ENCODE results near the gene PDCD5.
"Not testable (repeated sequence)": the region's sequence is repeated elsewhere in the genome, so short reads cannot be mapped to it uniquely, and the experiment has no call there.

Gene PDCD5

GRCh38 chr19:32572700-32573491, 8.1 kb upstream of the PDCD5 start:
- peak in 1 of 42 donors; percentile 9 for DNase-seq
- intact Hi-C loops (cut with DNase I): loop anchor here (5.0 to 10.0 kb wide), 2 partner anchors 231 to 1888 kb away; no protein-coding TSS in a partner anchor

GRCh38 chr19:32573492-32573794, 7.5 kb upstream of the PDCD5 start:
- intact Hi-C loops (cut with DNase I): loop anchor here (5.0 to 10.0 kb wide), 2 partner anchors 231 to 1889 kb away; no protein-coding TSS in a partner anchor
- peak in 2 of 42 donors; percentile 9 to 27 for DNase-seq

- intact Hi-C loops (cut with DNase I): loop anchor here (10.0 kb wide), 1 partner anchor 1892 kb away; no protein-coding TSS in a partner anchor
- DNase-seq: no peak
Measured at GRCh38 chr19:32576790-32577189, 4.2 kb upstream of the PDCD5 start.

GRCh38 chr19:32580353-32580900, 563 bp upstream of the PDCD5 start:
- intact Hi-C loops (cut with DNase I): no loop called here
- no peak for DNase-seq

GRCh38 chr19:32581705-32582179, 752 bp downstream of the PDCD5 start:
- peak in 23 of 42 donors; percentile 9 to 47 (median 29) for DNase-seq
- intact Hi-C loops (cut with DNase I): no loop called here

DNA sequence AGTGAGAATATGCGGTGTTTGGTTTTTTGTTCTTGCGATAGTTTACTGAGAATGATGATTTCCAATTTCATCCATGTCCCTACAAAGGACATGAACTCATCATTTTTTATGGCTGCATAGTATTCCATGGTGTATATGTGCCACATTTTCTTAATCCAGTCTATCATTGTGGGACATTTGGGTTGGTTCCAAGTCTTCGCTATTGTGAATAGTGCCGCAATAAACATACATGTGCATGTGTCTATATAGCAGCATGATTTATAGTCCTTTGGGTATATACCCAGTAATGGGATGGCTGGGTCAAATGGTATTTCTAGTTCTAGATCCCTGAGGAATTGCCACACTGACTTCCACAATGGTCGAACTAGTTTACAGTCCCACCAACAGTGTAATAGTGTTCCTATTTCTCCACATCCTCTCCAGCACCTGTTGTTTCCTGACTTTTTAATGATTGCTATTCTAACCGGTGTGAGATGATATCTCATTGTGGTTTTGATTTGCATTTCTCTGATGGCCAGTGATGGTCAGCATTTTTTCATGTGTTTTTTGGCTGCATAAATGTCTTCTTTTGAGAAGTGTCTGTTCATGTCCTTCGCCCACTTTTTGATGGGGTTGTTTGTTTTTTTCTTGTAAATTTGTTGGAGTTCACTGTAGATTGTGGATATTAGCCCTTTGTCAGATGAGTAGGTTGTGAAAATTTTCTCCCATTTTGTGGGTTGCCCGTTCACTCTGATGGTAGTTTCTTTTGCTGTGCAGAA, 6.9 kb downstream of the PDCD5 start:
- not testable (repeated sequence) for DNase-seq

GRCh38 chr19:32594021-32594420, 13.0 kb downstream of the PDCD5 start:
- intact Hi-C loops (cut with DNase I): no loop called here
- DNase-seq: peak in 1 of 42 donors; percentile 16

More for the DNA sequence above, 6.9 kb downstream of the PDCD5 start:
- intact Hi-C loops (cut with DNase I): not testable (repeated sequence)

DNA sequence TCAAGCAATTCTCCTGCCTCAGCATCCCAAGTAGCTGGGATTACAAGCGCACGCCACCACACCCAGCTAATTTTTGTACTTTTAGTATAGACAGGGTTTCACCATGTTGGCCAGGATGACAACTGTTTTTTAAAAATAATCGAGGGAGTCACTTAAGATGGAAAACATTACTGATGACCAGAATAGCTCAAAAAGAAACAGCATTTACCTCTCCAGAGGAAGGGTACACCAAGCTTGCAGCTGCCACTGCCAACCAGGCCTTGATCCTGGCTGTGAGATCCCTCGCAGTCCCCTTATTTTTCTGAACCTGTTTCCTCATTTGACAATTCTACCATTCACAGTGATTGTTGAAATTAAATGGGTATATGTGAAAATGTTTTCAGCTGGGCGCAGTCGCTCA, 14.5 kb downstream of the PDCD5 start:
- peak in 1 of 42 donors; percentile 26 for DNase-seq
- intact Hi-C loops (cut with DNase I): no loop called here

DNA sequence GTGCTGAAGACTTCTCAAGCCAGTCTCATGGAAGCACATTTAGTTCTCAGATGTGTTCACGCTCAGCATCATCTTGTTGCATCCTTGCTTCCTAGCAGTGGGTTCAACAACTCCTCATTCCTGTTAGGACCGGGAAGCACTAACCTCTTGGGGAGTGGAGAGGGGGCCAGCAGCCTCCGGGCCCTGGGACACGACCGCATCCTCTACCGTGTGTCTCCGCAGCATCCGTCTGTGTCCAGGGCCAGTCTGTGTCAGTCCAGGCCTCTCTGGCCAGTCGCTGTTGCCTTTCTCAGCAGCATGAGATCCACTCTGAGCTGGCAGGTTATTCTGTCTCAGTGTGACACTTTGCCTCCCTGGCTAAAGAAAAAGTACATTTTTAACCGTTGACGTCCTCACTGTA, 17.0 kb downstream of the PDCD5 start:
- peak in 2 of 42 donors; percentile 27 to 32 for DNase-seq
- intact Hi-C loops (cut with DNase I): no loop called here

GRCh38 chr19:32599258-32599657, 18.3 kb downstream of the PDCD5 start:
- intact Hi-C loops (cut with DNase I): no loop called here
- DNase-seq: peak in 1 of 42 donors; percentile 6

DNA sequence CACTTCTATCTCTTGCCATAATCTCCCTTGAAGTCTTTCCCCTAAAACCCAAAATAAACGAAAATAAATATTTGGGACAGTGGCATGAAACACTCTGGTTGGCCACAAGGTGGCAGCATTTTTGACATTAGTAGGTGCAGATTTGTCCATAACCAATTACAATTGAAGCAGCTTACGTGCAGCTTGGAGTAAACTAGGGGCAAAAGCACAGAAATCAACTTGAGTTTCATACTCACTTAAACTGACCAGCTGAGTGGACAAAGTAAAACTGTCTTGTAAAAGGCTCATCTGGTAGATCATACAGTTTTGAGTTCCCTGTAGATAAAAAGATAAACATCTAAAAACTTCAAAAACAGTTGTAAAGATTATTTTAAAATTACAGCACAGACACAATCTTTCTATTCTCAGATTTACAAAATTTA, 18.8 kb downstream of the PDCD5 start:
- peak in 20 of 42 donors; percentile 22 to 72 (median 37) for DNase-seq
- intact Hi-C loops (cut with DNase I): no loop called here

GRCh38 chr19:32603961-32604360, 23.0 kb downstream of the PDCD5 start:
- intact Hi-C loops (cut with DNase I): no loop called here

GRCh38 chr19:32605544-32605943, 24.6 kb downstream of the PDCD5 start:
- no peak for DNase-seq
- intact Hi-C loops (cut with DNase I): no loop called here

More at GRCh38 chr19:32603961-32604360, 23.0 kb downstream of the PDCD5 start:
- DNase-seq: peak in 1 of 42 donors; percentile 12

DNA sequence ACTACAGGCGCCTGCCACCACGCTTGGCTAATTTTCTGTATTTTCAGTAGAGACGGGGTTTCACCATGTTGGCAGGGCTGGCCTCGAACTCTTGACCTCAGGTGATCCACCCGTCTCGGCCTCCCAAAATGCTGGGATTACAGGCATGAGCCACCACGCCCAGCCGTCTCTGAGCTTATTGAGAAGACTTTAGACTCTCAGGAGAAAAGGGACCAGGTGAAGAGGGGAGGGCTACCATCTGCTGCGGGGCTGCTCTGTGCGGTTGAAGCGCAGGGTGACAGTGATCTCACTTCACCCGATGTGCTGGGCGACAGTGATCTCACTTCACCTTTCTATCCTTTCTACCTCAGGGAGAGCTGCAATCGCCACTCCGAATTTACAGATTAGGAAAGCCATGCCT, 25.3 kb downstream of the PDCD5 start:
- intact Hi-C loops (cut with DNase I): no loop called here
- DNase-seq: no peak

DNA sequence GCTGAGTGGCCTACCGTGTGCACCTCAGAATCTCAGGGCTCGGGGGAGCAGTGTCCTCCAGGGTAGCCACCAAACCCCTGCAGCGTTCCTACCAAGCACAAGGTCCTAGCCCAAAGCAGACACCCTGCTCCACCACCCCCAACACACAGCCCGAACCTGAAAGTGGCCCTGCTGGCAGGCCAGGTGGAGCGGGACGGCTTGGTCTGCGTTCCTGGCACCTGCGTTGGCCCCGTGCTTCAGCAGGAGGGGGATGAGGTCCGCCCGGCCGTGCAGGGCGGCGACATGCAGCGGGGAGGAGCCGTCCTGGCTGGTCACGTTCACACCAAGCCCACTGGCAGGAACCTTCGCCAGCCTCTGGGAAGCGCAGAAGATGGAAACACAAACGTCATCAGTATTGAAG, 26.5 kb downstream of the PDCD5 start:
- intact Hi-C loops (cut with DNase I): no loop called here
- no peak for DNase-seq

DNA sequence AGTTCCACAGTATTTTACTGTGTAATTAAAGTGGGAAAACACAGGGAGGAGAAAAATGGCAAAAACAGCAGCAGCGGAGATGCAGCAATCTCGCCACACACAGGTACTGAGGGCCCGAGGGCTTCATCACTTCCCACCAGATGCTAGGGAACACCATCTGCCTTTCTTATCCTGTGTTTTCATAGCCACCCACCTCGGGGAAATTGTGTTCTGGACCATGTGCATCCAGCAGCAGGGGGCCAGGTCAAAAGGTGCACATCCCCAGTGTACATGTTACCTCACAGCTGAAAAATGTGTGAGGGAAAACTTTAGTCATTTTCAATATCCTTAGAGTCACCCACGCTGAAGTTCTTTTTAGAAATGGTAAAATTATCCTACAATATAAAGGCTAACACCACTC, 30.2 kb downstream of the PDCD5 start:
- intact Hi-C loops (cut with DNase I): no loop called here
- DNase-seq: peak in 1 of 42 donors; percentile 31

DNA sequence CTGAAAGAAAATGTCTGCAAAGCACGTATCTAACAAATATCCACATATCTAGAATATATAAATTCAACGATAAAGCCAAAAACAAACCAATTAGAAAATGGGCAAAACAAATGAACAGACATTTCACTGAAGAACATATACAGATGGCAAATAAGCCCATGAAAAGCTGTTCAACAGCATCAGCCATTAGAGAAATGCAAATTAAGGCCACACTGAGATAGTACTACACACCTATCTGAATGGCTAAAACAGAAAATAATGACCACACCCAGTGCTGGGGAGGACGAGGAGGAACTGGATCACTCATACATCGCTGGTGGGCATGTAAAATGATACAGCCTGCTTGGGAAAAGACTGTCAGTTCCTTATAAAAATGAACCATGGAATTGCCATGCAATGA, 32.0 kb downstream of the PDCD5 start:
- no peak for DNase-seq

GRCh38 chr19:32614916-32615315, 33.9 kb downstream of the PDCD5 start:
- intact Hi-C loops (cut with DNase I): no loop called here
- DNase-seq: no peak

More for the DNA sequence above, 32.0 kb downstream of the PDCD5 start:
- intact Hi-C loops (cut with DNase I): no loop called here

DNA sequence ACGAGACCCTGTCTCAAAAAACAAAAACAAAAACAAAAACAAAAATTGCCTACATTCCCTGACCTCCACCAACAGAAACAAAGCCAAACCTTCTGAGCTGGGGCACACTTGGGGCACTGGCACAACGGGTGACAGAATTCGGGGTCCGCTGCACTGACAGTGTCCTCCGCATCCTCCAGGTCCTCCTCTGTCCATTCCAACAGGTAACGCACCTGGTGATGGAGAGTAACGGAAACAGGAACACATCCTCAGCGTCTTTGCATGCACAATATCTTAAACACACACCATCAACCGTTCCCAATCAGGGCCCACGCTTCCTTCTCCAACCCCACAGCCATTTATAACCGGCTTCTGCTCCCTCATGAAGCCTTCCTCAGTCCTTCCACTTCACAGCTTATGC, 34.6 kb downstream of the PDCD5 start:
- intact Hi-C loops (cut with DNase I): no loop called here

More for the DNA sequence above, 34.6 kb downstream of the PDCD5 start:
- DNase-seq: no peak
